NCI-H2107 (cell line): Measurements from ENCODE around the gene GFOD1.
"Not testable (repeated sequence)": the region's sequence is repeated elsewhere in the genome, so short reads cannot be mapped to it uniquely, and the experiment has no call there.

ENCODE experiments used
- DNase-seq: peaks from one replicate; lab custom pipeline; 2025; lab: John Stamatoyannopoulos, UW

GFOD1 gene

DNA sequence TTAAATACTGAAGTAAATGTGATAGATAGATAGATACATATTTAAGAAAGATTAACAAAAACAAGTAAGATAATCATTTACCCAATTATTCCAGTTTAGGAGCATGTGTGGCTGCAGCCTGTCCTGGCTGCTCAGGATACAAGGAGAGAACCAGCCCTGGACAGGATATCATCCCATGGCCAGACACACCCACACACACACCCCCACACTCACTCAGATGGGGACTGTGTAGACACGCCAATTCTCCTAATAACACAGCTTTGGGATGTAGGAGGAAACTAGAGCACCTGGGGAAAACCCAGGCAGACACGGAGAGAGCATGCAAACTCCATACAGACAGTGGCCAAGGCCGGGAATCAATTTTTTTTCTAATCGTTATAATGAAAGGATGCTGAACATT lies 45.6 kb downstream of the GFOD1 start:
- DNase-seq: no peak

DNA sequence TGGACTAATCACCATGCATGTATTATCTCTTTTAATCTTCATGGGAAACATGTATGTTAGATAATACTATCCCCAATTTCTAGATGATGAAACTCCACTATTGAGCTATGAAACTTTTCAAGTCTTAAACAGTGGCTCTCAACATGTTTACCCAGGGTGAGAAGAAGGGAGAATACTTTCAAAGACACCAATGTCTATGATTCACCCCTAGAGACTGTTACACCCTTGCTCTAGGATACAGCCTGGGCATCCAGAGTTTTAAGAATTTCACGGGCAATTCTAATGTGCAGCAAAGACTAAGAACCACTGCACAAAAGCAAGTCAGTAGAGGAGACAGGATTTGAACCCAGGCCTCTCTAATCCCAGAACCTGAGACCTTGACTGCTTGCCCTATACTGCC lies 47.8 kb downstream of the GFOD1 start:
- DNase-seq: no peak

DNA sequence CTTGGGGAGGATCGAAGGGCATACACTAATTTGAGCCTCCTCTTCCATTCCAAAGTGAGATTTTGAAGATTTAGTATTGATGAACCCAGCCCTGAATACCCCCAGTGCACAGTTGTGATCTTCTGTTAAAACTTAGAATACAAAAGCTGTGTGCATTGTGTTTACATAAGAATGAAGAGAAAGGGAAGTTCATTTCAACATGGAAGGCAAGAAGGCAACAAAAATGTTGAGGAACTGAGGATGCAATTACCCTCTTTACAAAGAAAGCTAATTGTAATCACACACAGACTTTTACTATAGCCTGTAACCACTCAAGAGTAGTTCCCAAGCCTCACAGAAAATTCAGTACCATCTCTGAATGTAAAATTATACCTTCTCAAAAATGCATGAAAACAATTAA lies 49.3 kb downstream of the GFOD1 start:
- DNase-seq: no peak

DNA sequence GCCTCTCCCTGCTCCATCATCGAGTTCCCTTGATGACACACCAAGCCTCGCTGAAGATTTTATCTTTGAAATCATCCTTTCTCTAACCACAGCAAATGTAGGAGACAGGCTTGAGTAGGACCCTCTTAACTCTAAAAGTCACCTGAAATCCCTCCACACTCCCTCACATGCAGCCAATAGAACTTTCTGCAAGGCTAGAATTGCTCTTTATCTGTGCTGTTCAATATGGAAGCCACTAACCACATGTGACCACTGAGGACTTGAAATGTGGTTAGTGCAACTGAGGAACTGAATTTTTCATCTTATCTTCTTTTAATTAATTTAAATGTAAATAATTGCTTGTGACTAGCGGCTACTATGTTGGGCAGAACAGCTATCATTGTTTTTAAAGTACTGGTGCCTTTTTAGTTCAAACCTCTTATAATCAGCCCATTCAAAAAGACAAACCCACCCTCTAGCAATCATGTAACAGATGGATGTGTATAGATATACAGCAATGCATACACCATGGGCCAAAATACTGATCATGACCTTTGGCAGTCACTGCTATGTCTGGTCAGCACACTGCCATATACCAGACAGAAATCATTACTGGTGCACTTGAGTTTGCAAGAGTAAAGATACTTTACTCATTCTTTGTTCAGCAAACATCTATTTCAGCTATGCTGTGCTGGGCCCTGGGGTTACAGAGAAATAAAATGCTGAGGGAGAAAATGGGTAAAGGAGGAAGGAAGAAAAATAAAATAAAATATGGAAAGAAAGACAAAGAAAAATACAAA lies 50.0 kb downstream of the GFOD1 start:
- DNase-seq: no peak

DNA sequence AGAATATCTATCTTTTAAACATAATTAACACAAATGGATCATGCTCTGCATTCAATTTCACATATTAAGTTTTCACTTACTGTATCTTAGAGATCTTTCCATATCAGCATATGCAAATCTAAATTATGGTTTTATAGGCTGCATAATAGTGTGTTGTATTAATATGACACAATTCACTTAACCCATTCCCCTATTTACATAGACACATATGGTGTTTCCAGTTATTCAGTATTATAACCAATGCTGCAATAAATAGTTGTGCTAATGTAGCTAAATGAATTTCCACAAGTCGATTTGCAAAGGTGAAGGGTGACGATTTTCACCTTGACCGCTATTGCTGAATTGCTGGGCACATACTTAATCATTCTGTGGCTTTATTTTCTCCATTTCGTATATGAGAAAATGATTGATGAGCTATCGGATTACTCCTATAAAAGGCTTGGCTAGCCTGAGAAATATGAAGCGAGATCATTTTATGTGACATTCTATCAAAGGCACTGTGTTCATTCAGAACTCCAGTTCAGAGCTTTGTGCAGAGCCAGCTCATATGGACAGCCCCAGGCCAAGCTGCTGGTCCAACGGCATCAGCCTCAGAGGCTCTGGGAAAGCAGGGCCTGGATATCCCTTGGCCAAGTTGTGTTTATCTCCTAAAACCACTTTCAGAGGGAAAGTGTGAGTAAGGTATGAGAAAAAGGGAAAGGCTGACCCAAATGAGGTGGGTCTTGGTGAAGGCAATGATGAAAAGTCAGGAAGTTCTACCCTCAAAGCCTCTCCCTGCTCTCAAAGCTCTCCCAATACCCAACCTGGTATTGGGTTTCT lies 50.8 kb downstream of the GFOD1 start:
- DNase-seq: no peak

DNA sequence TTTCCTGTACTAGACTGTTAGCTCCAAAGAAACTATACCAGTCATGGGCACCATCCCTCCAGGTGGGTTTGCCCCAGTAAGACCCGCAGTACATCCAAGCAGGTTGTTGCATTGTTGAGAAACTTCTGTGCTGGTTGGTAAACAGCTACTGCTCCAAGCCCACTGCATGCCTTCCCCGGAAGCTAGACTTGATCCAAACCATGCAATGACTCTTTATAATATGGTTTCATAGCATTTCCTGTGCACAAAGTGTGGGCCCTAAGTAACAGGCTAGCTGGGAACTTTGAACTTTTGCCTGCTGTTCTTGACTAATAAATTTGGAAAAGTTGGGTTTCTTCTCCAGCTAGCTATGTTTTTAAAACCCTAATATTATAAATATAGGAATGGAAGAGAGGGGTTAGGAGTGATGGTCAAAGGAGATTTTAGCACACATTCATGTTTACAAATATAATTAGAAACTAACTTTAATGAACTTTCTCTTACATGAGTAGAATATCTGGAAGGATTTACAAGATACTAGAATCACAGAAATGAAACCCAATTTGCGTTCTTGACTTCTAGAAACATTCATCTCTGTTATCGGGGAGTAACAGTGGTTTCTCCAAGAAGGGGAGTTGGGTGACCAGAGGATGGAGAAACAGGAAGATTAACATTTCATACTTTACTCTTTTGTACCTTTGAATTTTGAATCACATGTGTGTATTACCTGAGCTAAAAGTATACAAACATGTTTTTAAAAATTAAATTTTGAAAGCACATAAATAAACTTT lies 51.7 kb downstream of the GFOD1 start:
- no peak for DNase-seq

DNA sequence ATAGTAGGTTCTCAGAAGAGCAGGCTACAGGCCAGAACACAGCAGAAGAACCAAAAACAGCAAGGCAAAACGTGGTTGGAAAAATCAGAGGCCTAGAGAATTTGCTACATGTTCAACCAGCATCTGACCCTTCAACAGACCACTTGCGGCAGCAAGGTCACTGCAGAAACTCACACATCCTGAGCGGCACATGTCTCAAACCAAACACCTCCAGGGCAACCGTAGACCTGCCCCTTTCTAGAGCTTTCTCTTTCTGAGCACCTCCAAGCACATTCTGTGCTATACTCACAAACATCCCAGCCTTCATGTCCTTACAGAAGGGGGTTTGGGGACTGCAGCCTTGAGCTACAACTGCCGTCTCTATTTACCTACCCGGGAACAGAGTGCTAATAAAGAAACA lies 52.6 kb downstream of the GFOD1 start:
- DNase-seq: no peak

DNA sequence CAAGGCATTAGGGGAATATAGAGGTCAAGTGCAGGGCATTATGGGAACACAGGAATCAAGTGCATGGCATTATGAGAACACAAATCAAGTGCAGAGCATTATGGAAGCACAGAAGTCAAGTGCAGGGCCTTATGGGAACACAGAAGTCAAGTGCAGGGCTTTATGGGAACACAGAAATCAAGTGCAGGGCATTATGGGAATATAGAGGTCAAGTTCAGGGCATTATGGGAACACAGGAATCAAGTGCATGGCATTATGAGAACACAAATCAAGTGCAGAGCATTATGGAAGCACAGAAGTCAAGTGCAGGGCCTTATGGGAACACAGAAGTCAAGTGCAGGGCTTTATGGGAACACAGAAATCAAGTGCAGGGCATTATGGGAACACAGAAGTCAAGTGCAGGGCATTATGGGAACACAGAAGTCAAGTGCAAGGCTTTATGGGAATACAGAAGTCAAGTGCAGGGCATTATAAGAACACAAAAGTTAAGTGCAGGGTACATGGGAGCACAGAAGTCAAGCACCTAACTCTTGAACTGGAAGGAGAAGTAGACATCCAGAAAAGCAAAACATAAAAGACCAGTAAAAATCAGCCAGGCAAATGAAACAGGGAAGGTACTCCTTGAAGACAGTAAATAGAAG lies 53.1 kb downstream of the GFOD1 start:
- DNase-seq: not testable (repeated sequence)

DNA sequence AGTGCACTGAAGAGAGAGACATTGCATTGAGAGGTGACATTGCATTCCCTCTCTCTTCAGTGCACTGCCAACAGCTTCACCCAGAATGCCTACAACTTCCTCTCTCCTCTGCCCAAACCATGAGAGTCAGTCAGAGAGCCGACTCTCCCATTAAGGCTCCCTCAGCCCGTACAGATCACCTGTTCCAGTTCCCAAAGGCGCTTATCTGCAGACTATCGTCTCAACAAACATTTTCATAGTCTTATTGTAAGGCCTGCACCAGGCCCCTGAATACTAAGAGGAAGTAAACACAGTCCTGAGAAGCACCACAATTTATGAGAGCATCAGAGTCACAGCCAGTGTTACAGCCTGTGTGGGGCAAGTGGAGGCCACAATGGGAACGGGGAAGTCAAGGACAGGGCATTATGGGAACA lies 53.7 kb downstream of the GFOD1 start:
- DNase-seq: no peak

DNA sequence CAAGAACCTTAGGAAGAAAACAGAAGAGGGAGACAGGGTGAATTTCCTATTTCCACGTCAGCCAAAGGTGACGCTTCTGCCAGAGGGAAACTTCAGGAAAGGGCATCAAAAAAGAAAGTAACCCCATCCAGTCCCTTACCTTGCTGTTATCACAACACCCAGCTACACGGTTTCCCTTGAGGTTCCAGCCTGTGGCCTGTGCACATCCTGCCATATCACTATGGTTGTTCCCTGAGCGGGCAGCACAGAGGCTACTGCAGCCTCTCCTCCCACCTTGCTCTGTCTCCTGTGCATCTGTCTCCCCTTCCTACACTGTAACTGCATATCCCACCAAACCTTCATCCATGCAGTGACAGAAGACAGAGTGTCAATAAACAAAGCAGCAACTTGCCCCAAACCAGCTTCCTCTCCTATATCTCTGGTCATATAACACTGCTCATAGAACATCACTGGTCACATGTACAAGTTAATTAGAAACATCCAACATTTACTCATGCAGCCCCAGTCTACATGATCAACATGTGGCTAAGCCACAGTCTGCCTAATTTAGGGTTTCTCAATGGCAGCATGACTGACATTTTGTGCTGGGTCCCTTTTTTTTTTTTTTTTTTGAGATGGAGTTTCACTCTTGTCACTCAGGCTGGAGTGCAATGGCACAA lies 54.7 kb downstream of the GFOD1 start:
- DNase-seq: no peak

DNA sequence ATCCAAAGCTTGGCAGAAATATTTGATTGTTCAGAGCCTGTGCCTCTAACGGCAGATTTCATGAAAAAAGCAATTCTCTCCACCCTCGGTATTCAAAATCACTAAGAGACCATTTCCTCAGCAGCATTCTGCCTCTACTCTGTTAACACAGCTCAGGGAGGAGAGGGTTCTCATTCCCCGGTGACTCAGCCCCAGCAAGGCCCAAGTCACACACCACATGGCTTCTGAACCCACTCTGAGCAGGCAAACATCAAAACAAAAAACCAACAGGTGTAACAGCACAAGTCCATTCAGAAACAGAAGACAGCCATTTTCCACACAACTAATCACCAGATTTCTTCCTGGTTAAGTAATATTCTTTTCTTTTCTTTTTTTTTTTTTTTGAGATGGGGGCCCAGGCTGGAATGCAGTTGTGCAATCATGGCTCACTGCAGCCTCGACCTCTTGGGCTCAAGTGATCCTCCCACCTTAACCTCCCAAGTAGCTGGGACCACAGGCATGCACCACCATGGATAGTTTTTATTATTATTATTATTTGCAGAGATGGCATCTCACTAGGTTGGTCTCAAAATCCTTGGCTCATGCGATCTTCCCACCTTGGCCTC lies 55.4 kb downstream of the GFOD1 start:
- DNase-seq: no peak

DNA sequence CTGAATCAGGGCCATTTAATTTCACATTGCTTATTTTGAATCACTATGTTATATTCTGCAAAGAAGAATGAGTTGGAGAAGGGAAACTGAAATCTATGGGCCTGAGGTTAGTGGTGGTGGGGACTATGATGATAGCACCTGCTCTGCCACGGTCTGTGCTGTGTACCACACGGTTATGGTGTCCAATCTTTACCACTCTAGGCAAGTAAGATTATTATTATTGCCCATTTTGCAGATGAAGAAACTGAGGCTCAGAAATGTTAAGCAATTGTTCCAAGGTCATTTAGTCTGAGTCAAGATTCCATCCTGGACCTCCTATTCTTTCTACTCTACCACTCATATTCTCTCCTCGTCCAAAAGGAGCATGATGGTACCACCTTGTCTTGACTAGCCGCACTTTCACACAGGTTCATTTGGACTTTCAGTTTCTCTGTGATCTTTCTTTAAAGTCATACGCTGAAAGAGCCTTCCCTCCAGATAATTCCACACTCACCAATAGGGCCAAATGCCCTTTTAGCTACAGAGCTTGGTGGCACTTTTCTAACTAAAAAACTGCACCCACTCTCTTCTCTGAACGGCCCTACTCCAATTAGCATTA lies 56.2 kb downstream of the GFOD1 start:
- DNase-seq: no peak

DNA sequence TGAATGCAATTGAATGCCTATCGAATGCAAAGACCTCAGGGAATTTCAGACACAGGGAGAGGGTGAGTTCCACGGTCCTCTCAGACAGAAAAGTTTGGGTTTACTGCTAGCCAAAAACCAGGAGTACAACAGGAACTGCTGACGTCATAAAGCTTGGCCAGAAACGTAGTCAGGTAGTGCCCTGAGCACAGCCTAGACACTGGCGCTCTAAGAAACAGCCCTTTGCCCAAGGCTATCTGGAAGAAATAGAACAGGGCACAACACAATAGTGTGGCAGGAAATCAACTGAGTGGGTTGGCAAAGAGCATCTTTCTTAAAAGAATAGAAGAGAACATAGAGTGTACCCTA lies 58.0 kb downstream of the GFOD1 start:
- no peak for DNase-seq

DNA sequence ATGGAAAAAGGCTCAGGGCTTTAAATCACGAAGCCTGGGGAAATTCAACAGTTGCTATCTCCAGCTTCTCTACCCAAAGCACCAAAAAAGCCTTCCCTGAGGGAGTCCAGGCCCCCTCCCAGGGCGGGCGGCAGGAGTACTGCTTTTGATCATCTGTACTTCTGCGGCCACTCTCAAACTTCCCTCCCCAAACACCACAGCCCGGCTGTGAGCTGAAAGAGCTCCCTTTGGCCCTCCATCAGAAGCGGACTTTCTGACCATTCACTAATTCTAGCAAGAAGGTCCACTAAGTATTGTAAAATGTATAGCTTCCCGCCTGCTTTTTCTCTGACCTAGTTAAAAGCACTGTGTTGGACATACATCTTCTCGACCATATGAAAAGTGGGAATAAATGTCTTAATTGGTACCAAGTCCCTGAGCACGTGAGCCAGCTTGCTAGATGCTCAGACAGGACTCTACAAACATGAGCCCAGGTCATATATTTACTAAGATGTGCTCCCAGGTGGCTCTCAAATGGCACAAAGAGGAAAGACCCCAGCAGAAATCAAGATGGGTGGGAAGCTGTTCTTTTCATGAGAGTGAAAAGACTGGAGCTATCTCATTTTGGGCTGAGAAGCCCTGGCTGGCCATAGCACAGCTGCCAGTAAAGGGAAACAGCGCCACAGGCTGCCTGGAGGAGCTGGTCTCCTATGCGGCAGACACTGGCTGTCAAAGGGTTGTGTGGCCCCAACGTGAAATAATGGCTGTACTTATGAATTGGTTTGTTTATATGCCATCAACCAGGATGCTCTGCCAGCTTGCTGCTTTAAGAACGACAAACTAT lies 58.6 kb downstream of the GFOD1 start:
- DNase-seq: no peak

DNA sequence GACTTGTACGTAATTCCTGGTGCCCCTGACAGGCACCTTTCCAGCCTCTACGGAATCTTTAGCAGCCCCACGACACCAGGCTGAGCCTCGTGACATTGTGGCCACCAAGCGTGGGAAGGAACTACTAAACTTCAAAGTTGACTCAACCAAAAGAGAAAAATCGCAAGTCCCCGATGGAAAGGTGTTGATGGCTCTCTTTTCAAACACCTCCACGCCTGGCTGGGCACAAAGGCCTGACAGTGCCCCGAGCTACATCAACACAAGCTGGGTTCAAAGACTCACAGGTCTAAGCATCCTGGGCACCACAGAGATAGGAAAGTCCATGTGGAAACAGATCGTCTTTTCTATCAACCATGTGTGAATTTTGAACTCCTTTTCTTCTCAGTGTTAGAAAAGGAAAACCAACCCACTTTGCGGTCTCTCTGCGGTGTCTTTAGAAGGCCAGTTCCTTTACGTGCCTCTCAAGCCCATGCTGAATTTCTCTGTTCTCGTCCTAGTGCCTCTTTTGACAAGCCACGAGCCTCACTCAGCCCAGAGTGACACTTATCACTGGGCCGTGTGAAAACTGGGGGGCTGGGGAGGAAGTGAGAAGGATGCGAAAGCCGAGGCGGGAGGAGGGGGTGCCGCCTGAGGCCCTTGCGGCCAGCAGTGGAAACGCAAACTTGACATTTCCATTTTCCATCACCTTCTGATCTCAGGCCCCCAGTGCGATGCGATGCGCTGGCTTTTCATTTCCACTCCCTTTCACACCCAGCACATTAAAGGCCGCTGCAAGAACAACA lies 59.4 kb downstream of the GFOD1 start:
- no peak for DNase-seq

DNA sequence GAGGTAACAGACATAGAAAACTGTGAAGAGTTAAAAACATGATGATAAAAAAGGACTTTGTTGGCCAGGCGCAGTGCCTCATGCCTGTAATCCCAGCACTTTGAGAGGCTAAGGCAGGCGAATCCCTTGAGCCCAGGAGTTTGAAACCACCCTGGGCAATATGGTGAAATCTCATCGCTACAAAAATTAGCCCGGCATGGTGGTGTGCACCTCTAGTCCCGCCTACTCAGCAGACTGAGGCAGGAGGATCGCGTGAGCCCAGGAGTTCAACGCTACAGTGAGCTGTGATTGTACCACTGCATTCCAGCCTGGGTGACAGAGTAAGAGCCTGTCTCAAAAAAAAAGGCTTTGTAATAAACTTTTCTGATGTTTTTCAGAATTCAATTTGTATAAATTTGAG lies 60.1 kb downstream of the GFOD1 start:
- no peak for DNase-seq

DNA sequence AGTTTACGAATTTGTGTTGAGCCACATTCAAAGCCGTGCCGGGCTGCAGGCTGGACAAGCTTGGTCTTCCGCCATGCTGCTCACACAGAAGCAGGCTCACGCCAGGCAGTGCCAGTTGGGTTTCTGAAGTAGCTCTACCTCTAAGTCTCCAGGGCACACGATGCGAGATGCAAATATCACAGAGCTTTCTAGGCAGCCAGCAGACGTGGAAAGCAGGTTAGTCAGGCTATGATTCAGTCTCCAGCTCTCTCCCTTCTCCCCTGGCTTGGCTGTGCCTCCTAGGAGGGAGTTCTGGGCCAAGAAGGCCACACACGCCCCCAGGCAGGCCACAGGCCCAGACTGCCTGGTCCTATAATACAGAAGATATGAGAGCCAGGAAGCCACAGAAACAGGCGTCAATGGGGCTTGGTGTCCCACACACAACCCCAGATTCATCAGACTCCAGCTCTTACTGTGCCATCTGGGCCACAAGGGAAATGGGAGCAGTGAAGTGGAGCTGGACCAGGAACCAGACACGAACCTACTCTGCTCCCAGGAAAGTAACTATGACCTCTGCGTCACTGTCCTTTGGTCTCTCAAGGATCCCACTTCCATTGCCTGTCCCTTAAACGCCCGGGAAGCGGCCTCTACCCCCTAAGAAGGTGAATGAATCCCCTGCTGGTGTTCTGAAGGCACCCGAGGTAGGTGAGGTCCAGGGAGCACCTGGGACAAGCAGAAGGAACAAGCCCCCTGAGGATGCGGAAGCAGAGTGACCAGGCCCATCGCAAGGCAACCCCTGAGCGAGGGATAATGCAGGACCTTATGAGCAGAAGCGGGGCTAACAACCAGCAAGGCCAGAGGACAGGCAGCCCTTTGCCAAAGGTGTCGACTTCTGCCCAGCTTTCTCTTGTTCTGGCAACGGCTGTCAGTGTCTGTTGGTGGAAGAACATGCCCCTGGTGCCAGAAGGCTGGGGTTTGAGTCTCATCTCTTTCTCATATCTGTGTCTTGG lies 61.2 kb downstream of the GFOD1 start:
- no peak for DNase-seq

DNA sequence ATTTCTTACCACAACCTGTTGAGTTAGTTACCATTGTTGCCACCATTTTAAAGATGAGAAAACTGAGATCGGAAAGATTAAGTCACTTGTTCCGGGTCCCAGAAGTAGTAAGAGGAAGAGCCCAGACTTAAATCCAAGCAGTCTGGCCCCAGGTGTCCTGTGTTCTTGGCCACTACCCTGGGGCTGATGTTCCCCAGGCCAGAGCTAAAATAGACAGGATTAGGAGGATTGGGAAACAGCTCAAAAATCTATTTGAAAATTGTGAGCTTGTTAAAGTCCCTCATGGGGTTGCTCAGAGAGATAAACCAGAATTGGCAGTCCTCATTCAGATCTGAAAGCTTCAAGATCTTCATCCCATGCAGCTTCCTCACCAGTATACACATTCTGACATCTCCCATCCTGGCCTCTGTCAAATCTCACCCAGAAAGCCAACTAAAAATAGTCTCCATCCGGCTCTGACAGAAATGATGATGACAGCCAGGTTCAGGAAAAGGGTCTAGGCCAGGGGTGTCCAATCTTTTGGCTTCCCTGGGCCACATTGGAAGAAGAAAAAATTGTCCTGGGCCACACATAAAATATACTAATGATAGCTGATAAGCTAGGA lies 62.0 kb downstream of the GFOD1 start:
- no peak for DNase-seq
